ENCODE data around the gene SEPTIN6.
"Not testable (repeated sequence)": the region's sequence is repeated elsewhere in the genome, so short reads cannot be mapped to it uniquely, and the experiment has no call there.

SEPTIN6 gene

DNA sequence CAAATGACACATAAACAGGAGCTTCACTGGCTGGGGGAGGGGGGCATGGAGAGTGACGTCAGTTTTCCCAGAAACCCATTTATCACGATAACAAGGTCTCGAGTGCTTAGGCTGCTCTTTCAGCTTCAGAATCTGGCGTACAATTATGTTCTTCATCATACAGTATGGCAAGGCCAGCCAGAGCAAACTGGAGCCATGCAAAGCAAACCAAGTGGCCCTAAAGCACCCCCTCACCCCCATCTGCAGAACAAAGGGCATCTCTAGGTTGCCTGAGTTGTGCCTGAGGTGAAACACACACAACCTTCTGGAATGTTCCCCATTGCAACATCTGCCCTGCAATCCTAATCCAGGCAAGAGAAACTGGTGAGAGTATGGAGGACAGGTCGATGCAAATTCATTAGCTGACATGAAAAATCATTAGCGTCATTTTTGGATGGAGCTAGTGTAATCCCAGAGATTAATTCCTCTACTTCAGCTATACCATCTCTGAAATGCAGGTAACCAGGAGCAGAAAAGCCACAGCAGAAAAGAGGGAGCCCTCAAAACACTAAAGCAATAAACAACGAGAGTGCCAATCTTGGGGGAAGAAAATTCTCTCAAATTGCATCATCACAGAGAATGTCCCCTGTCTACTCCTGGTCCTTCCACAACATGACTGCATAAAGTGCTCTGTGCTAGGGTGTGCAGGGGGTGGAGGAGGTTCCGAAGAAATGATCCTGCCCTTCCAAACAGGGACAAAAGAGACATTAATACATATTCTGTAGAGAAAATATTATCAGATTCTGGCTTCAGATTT, 1.8 kb downstream of the SEPTIN6 start:
- no peak for DNase-seq

DNA sequence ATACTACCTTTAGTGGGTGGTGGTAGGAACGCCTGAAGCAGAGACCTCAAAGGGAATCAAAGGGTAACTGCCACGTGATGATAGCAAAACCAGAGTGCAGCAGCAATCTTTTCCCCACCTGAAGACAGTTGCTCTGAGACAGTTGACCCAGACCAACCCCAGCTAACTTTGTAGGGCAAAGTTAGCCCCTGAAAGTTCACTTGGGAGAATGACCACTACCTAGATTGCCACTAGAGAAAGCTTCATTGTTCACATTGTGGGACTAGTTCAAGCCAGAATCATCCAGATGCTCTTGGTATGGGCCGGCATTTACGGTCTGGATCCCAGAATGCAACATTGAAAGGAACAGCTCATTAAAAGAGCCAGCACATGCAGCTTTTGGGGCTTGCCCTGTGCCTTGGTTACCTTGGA, 4.1 kb downstream of the SEPTIN6 start:
- no peak for DNase-seq

DNA sequence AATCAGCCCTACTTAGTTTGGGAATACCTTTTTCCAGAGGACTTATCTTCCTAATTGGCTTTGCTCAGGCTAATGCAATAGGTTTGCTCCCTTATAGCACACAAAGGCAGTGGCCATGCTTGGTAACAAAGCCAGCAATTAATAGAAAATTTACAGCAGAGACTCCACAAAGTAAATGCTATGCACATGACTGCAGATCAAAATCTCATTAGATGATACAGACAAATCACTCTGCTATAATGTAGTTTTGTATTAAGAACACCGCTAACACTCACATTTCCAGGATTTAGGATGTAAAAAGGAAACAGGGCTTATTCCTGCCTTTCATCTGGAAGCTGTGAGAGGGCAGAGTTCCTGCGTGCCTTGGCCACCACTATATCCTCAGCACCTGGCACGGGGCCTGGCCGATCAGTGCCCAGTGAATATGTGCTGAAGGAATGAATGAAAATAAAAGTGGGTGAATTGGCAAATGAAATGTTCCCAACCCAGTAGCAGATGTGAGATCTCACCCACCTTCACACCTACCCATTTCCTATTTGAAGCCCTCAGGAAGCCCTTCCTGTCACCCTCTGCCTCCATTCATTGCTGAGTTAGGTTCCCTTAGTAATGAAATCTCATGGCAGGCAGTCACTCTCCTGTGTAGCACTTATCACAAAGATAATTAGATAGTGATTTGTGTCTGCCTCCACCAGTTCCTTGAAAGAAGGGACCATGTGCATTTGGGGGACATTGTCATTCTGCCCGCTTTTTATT, 5.1 kb downstream of the SEPTIN6 start:
- no peak for DNase-seq

DNA sequence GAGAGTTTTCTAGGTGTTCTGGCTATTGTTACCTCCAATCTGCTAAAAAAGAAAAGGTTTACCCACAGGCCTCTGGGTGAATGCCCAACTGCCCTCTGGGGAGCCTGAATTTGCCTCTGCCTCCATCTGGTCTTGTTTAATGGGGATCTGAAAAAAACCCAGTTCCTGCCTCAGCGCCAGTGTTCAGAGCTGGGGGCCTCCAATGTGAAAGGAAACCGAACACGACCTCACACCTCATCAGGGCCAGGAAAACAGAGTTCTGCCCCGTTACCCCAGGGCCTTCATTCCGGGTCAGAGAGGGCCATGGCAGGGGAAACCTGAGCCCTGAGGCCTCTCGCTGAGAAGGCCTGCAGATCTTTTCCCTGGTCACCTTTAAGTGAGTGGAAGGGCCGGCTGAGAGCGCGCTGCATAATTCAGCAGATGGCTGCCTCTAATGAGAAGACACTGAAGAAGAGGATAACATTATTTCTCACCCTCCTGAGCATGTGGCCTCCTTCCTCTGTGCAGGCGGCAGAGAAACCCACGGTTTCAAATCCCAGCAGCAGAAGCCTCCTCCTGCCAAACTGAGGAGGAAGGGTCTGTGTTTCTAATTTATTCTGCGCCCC, 6.8 kb downstream of the SEPTIN6 start:
- no peak for DNase-seq

DNA sequence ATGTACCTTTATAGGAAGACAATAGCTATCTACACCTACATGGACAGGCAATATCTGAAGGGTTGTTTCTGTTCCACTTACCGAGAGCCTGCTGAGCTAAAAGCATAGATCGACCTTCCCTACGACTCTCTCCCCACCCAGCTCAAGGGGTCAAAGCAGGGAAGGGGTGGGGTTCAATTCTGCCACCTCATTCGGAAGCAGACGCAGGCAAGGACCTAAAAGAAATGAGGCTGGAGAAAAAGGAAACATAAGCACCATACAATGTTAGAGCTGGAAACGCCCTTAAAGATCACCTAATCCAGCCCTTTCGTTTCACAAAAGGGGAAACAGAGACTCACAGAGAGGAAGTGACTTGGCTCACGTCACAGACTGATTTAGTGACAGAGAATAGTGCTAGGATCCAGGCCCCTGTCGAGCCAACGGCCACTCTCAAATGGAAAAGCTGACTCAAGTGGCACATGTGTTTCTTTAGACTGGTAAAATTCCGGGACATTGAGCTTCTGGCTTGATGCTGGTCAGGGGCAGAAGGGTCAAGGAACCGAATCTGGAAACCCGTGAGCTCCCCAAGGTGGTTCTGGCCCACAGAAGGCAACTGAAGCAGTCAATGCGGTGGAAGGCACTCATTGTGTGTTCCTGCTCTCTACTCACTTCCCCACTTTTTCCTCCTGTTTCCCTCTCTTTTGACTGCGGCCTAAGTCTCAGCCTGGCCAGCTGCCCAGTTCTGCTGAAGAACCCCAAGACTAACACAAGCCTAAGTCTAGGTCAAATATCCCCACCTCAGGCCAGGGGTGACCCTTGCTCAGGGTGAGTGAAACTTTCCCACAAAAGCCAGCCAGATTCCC, 7.5 kb downstream of the SEPTIN6 start:
- no peak for DNase-seq

DNA sequence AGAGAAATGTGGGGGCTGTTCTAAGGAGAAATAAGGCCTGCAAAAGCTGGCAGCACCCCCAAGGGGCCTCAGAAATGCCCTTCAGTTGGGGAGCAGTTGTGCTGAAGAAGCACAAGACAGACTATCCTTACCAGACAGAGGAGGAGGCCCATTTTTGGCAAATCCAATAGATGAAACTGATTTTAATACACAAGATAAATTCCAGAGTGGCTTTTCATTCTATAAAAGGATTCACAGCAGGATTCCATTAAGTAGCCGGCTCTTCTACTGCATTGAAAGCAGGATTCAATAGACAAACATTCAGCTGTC, 8.1 kb downstream of the SEPTIN6 start:
- no peak for DNase-seq

DNA sequence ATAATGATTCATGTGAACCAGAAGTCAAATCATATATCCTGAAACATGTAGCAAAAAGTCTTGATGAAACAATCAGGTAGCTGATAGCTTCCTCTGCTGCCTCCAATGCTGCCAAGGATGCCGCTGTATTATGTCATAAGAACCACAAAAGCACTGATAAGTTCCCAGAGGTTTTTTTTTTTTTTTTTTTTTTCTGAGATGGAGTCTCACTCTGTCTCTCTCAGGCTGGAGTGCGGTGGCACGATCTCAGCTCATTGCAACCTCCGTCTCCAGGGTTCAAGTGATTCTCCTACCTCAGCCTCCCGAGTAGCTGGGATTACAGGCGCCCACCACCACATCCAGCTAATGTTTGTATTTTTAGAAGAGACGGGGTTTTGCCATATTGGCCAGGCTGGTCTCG, 8.7 kb downstream of the SEPTIN6 start:
- DNase-seq = not testable (repeated sequence)

DNA sequence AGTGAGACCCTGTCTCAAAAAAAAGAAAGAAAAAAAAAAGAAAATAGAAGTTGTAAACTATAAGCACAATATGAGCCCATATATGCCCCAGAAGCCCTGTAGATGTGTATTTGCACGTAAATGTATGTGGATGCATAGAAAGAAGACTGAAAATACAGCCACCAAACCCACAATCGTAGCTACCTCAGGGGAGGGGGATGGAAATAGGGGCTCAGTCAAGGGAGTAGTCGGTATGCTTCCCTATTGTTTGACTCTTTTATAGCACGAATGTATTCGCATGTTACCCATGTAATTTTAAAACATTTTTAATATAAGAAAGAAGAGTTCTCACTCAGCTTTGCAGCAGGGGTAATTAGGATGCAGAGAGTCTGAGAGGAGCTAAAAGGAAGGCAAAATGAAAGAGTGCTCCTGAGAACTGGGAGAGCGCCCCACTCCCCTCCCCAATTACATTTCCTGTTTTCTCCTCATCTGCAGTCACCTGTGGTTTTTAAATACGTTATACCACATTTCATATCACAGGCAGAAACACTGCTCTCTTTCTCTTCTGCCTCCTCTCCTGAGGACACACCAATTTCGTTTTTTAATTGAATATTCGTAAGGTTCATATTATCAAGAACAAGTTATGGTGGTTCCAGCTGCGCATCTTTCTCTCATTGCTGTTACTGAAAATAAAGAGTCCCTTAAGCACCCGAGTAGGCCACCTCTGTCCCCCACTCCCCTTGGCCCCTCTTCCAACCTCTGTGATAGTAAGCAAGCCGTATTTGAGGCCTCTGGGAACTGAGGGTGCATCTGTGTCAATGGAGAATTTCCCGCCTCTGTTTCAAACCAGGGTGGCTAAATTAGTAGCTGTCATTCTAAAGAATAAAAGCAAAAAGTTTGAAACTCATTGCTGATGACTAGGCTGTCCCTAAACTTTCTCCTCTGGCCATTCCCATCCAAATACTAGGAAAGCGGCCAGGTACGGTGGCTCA, 10.7 kb downstream of the SEPTIN6 start:
- no peak for DNase-seq

DNA sequence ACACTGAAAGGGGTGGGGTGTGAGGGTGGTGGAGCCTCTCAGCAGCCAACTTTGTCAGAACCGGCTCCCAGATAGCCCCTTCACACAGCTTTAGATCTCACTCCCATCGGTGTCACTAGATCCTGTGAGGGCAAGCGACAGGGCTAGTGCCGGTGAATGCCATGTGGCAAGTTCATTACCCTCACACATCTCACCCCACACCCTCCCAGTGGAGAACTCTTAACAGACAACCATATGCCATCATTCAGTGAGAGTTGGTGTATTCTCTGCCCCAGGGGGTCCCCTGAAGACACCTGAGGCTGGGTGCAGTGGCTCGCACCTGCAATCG, 15.3 kb downstream of the SEPTIN6 start:
- DNase-seq = no peak

DNA sequence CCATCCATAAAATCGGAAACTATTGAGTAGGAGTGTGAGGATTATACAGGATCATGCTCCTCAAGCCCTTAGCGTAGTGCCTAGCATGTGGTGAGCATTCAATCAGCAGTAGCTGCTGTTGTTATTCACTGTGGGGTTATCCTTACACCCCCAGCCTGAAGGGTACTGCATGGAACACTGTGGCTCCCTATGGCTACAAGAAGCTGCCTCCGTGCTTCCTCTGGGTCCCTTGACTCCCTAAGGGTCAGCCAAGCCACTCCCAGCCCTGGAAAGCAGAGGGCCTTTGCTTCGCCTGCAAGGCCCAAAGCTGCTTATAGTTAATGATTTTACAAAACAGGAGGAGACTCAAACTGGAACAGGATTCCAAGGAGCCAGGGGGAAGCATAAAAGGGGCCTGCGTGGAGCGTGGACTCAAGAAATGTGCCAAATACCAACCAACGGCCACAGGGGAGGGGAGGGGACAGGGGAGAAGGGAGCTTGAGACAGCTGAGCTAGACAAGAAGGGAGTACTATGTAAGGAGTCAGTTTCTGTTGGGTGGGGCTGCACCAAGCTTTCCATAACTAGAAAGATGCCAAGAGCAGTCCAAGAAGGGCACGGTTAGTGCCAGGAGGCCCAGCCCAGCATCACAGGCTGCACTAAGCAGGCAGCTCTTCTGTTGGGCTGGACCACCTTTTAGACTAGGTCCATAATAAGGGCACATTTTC, 15.9 kb downstream of the SEPTIN6 start:
- no peak for DNase-seq

DNA sequence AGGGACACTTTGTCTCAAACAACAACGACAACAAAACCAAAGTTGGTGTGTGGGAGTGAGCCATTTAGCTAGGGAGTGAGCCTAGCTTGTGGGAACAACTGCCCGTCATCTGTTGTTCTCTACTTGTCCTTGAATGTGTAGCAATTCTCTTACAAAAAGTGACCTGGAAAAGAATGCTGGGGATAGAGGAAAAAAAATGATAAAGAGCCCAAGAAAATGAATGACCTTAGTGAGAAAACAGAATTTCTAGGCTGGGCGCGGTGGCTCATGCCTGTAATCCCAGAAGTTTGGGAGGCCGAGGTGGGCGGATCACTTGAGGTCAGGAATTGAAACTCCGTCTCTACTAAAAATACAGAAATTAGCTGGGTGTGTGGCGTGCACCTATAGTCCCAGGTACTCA, 19.6 kb downstream of the SEPTIN6 start:
- DNase-seq = no peak

DNA sequence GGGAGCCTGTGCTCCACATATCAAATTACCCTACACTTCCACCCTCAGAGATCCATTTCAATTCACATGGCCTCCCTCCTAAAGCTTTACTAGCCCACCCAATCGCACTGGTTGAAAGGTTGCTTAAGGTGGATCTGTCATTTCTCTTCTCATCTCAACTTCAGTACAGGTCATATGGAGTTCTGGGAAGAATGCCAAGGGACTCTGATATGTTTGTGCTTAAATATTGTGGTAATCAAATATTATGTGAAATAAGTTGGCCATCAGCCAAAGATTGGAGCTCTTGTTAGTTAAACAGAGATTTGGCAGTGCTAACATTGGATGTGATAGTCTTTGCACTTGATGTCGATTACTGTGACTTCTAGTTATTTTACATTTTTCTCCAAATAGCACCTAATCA, 20.5 kb downstream of the SEPTIN6 start:
- DNase-seq = no peak

DNA sequence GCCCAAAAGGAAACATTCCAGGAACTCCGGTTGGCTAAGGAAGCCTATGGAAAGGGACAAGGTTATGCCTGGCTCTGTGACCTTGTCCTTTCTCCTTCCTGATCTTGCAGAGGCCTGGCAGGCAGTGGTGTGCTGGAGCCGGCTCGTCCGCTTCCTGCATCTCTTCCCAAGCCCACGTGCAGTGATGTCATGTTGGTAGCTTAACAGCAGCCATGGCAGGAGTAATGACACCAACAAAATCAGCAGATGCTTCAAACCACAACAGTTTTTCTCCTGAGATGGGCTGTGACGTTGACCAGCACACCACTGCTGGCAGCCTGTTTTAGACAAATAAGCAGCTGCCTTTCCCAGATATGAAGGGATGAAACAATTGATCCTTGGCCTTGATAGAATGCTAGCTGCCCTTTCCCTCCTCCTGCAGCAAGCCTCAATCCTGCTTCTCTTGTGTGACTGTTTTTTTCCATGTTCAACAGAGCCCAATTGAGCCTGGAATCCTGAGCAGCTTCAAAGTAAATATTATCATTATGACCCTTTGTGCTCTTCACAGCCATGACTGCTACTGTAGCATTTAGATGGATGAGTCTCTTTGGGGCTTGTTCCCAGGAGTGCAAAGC, 23.4 kb downstream of the SEPTIN6 start:
- no peak for DNase-seq

DNA sequence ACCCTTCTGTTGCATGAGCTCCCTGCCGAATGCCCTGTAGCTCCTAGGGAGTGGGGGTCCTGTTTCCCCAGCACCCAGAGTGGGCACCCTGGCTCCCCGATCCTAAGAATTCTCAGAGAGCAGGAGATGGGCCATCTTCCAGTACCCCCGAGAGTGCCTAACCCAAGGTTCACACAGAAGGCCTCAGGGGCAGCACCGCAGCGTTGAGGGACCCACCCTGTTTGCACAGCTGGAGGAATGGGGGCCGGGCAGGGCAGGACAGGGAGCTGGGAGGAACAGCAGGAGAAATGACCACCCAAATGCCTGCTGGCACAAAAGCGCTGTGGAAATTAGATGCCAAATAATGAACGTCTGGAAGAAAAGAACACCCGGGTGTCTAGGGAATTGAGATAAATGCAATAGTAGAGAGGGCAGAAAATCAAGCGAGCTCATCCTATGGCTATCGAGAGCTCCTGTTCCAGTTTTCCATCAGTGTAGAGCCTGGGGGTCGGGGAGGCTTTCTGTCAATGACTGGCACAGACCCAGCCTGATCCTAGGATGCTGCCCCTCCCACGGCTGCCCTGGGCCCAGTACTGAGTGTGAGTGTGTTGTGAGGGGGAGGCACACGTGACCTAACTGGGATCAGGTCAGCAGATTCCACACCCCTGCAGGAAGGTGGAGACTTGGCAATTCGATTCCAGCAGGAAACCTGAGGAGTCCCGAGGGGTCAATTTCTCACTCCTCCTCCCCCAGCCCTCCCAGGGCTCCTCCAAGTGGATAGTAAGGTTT, 25.7 kb downstream of the SEPTIN6 start:
- DNase-seq = no peak

DNA sequence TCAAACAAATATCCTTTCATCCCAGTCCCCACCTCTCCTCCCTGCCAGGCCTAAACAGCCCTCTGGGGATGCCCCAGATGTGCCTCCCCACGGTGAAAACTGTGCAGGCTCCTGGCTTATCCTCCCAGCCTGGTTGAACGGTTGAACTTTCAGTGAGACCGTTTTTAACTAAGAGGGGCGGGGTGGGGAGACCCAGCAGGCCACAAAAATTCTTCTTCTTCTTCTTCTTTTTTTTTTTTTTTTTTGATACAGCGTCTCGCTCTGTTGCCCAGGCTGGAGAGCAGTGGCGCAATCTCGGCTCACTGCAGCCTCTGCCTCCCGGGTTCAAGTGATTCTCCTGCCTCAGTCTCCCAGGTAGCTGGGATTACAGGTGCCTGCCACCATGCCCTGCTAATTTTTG, 28.1 kb downstream of the SEPTIN6 start:
- not testable (repeated sequence) for DNase-seq

DNA sequence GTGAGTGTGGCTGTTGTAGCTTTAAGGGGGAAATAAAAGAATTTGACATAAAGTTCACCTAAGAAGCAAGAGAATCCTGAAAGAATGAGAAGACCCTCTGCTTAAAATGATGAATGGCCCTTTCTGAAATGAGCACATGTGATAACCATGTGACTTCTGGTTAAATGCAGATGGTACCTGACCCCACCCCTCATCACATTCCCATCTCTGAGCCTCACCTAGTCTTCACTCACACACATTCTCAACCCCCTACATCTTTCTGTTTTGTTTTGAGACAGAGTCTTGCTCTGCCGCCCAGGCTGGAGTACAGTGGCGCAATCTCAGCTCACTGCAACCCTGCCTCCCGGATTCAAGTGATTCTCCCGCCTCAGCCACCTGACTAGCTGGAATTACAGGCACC, 31.5 kb downstream of the SEPTIN6 start:
- DNase-seq = no peak

DNA sequence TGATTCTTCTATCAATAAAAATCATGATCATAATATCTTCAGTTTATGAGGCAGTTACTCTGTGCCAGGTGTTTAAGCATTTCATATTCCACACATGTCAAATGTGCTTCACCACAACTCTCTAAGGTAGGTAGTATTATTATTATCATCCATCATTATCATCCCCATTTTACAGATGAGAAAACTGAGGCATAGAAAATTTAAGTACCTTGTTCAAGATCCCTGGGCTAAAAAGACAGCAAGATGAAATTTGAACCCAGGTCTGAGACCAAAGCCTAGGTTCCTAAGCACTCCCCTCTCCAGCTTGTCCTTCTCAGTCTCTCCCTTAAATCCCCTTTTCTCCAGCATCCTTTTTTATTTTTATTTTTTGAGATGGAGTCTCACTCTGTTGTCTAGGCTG, 33.4 kb downstream of the SEPTIN6 start:
- DNase-seq = no peak

DNA sequence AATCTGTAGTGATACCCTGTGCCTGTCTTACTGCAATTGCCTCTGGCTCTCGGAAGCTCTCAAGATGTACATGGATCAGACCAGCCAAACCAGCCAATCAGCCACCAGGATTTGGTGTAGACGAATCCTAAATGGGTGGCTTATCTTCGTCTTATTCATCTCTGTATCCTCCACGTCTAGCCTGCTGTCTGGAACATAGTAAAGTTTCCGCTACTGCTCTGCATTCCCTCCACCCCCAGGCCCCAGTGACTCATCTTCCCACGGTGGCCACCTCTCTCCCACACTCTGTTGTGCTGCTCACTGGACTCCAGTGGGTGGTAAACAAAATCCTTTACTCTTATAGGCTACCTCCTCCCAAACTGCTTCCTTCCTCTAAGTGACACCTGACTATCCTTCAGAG, 37.8 kb downstream of the SEPTIN6 start:
- DNase-seq = no peak

DNA sequence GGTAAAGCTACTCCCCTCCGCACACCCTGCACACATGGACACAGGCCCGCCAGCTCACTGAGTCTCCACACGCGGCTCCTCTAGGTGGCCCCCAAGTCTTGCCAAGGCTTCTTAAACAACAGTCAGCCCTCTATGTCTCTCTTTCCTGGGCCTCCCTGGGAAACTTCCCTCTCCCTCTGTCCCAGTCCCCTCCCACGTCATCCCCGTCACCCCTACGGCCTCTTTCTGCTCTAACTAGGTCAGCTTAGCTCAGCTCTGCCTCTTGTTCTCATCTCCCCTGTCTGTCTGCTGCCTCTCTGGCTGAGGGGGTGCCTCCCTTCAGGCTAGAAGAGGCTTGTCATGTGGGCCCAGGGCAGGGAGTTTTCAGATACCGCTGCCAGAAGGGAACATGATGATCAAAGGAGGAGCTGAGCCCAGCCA, 38.8 kb downstream of the SEPTIN6 start:
- no peak for DNase-seq

DNA sequence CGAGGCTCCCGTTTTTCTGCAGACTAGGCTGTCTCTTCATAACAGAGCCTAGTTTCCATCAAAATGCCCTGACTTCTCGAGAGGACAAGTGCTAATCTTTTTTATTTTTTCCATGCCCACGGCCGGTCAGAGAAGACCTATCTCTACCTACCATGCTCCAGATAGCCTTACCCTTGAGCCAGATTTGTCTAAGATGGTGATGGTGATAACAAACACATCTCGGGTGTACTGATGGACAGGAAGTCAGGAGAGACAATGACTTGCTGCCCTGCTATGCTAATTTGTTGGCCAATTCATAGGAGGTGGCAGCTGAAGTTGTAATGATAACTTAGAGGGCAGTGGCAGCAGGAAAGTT, 44.6 kb downstream of the SEPTIN6 start:
- no peak for DNase-seq

Measured in hippocampal formation (tissue), 2 donors.